Measurements from ENCODE around the gene PIPOX.

Gene PIPOX

GRCh38 chr17:29007456-29007855 lies 35.5 kb upstream of the PIPOX start:
- H3K4me1 ChIP-seq (ENCODE audit: control insufficient read depth in 1 of 2, insufficient read depth in 1 of 2, low read depth in 1 of 2, low read length in 1 of 2), result no peaks in the 10 kb centered on the region
- no peaks in the 10 kb centered on the region for H3K9me3 ChIP-seq
- H3K27ac ChIP-seq, result no peak overlapping the region
- H3K36me3 ChIP-seq, result no peaks in the 10 kb centered on the region
- peaks cover 100% of the 10 kb centered on the region for H3K27me3 ChIP-seq
- TF ChIP-seq, protein P1, sequence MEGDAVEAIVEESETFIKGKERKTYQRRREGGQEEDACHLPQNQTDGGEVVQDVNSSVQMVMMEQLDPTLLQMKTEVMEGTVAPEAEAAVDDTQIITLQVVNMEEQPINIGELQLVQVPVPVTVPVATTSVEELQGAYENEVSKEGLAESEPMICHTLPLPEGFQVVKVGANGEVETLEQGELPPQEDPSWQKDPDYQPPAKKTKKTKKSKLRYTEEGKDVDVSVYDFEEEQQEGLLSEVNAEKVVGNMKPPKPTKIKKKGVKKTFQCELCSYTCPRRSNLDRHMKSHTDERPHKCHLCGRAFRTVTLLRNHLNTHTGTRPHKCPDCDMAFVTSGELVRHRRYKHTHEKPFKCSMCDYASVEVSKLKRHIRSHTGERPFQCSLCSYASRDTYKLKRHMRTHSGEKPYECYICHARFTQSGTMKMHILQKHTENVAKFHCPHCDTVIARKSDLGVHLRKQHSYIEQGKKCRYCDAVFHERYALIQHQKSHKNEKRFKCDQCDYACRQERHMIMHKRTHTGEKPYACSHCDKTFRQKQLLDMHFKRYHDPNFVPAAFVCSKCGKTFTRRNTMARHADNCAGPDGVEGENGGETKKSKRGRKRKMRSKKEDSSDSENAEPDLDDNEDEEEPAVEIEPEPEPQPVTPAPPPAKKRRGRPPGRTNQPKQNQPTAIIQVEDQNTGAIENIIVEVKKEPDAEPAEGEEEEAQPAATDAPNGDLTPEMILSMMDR (IDR thresholded peaks at IDR 0.05), result no peak
- H3K4me3 ChIP-seq (ENCODE audit: low read depth in 1 of 2, low read length in 1 of 2), result no peak overlapping the region

DNA sequence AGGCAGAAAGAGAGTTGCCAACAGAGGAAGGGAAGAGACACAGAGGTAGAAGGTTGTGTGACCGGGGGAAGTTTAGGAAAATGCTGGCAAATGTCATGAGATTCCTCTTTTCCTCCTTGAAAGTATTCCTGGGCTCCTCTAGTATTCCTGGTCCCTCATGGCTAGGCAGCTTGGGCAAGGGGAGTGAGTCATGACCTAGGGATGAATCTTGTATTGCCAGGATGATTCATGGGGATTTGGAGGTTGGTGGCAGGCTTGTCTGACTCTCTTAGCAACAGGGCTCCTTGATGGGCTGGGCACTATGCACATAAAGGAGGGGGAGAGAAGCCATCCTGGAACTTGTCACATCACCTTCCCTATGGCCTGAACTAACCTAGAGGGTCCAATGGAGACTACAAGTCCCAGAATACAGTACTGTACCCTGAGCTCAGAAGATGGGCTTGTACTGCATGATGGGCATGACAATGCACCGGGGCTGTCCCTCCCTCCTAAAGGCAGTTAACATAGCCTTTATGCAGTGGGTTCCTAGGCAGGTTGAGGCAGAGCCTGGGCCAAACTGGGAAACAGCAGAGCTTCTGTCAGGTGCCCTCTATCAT lies 35.0 kb upstream of the PIPOX start:
- Histone ChIP-seq H3K9me3 (no peaks in the 10 kb centered on the region), H3K4me3 (ENCODE audit: low read depth in 1 of 2, low read length in 1 of 2) (no peak overlapping the region), H3K4me1 (ENCODE audit: control insufficient read depth in 1 of 2, insufficient read depth in 1 of 2, low read depth in 1 of 2, low read length in 1 of 2) (no peaks in the 10 kb centered on the region), H3K27ac (no peak overlapping the region), H3K27me3 (peaks cover 97% of the 10 kb centered on the region), H3K36me3 (no peaks in the 10 kb centered on the region)
- TF ChIP-seq, protein P1 (IDR thresholded peaks at IDR 0.05), result no peak

- H3K4me3 ChIP-seq (ENCODE audit: low read depth in 1 of 2, low read length in 1 of 2), result no peak overlapping the region
- H3K27ac ChIP-seq, result no peak overlapping the region
- TF ChIP-seq, protein P1 (IDR thresholded peaks at IDR 0.05), result no peak
- H3K9me3 ChIP-seq, result no peaks in the 10 kb centered on the region
- no peaks in the 10 kb centered on the region for H3K36me3 ChIP-seq
- H3K27me3 ChIP-seq, result peaks cover 95% of the 10 kb centered on the region
- H3K4me1 ChIP-seq (ENCODE audit: control insufficient read depth in 1 of 2, insufficient read depth in 1 of 2, low read depth in 1 of 2, low read length in 1 of 2), result no peaks in the 10 kb centered on the region
These were observed 34.4 kb upstream of the PIPOX start for GRCh38 chr17:29008591-29008990.

DNA sequence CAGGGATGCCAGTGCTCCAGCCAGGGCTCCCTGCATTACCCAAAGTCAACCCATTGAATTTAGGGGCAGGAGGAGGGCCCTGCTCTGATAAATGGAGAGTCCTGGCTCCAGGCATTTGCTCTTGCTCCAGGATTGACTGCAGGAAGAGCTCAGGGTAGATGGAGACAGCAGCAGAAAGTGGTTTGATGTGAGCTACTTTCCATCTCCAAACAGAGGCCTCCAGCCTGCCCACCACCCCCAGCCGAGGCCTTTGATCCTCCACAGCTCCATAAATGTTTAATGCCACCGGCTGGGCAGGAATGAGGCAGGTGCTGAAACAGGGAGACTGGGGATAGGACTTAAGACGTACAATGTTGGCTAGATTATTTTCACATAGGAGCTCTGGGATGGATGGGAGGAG lies 32.8 kb upstream of the PIPOX start:
- H3K4me3 ChIP-seq (ENCODE audit: low read depth in 1 of 2, low read length in 1 of 2), result no peak overlapping the region

DNA sequence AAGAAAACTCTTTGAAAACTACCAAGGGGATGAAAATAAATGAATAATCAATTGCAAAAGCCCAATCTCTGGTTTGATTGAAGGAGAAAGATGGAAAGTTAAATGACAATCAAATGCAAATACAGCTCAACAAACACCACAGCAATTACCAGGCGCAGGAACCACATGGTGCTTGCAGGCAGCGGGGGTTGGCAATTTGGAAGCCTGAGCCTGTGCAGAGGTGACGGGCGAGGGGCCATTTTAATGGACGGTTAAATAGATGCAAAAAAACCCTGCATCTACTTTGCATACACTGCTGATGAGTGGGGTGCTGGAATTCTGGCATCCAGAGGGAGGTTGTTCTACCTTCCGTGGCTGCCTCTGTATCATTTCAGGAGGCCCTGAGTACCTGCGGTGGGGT lies 32.4 kb upstream of the PIPOX start:
- H3K27ac ChIP-seq, result no peak overlapping the region
- no peaks in the 10 kb centered on the region for H3K9me3 ChIP-seq
- H3K4me1 ChIP-seq (ENCODE audit: control insufficient read depth in 1 of 2, insufficient read depth in 1 of 2, low read depth in 1 of 2, low read length in 1 of 2), result no peaks in the 10 kb centered on the region
- H3K36me3 ChIP-seq, result no peaks in the 10 kb centered on the region
- H3K4me3 ChIP-seq (ENCODE audit: low read depth in 1 of 2, low read length in 1 of 2), result no peak overlapping the region
- TF ChIP-seq, protein P1 (IDR thresholded peaks at IDR 0.05), result no peak
- H3K27me3 ChIP-seq, result peaks cover 92% of the 10 kb centered on the region

More for the DNA sequence above, 32.8 kb upstream of the PIPOX start:
- no peaks in the 10 kb centered on the region for H3K9me3 ChIP-seq
- no peaks in the 10 kb centered on the region for H3K36me3 ChIP-seq
- peaks cover 92% of the 10 kb centered on the region for H3K27me3 ChIP-seq
- H3K27ac ChIP-seq, result no peak overlapping the region
- H3K4me1 ChIP-seq (ENCODE audit: control insufficient read depth in 1 of 2, insufficient read depth in 1 of 2, low read depth in 1 of 2, low read length in 1 of 2), result no peaks in the 10 kb centered on the region
- TF ChIP-seq, protein P1 (IDR thresholded peaks at IDR 0.05), result no peak
